H9 (cell line): ENCODE measurements around the gene TSPAN9. TPM values are rescaled to one million over a fixed set of nuclear protein-coding genes. Genes with fewer than 3 reads are reported as not detected.

Experiments used
- DNase-seq: peaks from one replicate; pipeline ENCODE4 v3.0.0-alpha.2; 2017
- H2AFZ ChIP-seq: one replicate; pipeline ENCODE4 v1.6.1; 2013; ENCODE audit warnings: mild to moderate bottlenecking, low read length, control low read depth, moderate library complexity
- H2AK5ac ChIP-seq: 2 replicates; pipeline ENCODE4 v1.6.1; 2013; ENCODE audit warnings: low read length, control low read depth, mixed read lengths; ENCODE audit not compliant: insufficient read length
- H2BK120ac ChIP-seq: one replicate; pipeline ENCODE4 v1.6.1; 2013; ENCODE audit warnings: low read depth, mild to moderate bottlenecking, low read length, control low read depth, inconsistent platforms; ENCODE audit not compliant: poor library complexity, severe bottlenecking
- H2BK12ac ChIP-seq: 2 replicates; pipeline ENCODE4 v1.6.1; 2013; ENCODE audit warnings: low read length, control low read depth, mixed read lengths, low read depth; ENCODE audit not compliant: insufficient read length
- H2BK15ac ChIP-seq: 2 replicates; pipeline ENCODE4 v1.6.1; 2013; ENCODE audit warnings: low read depth, low read length, control low read depth
- H2BK20ac ChIP-seq: one replicate; pipeline ENCODE4 v1.6.1; 2013; ENCODE audit warnings: low read depth, mild to moderate bottlenecking, low read length, control low read depth, inconsistent platforms; ENCODE audit not compliant: poor library complexity, severe bottlenecking
- H2BK5ac ChIP-seq: 2 replicates; pipeline ENCODE4 v1.6.1; 2013; ENCODE audit warnings: low read length, control low read depth, mixed read lengths; ENCODE audit not compliant: insufficient read length
- H3K14ac ChIP-seq: 2 replicates; pipeline ENCODE4 v1.6.1; 2013; ENCODE audit warnings: low read length, control low read depth; ENCODE audit not compliant: insufficient read depth
- H3K18ac ChIP-seq: 2 replicates; pipeline ENCODE4 v1.6.1; 2013; ENCODE audit warnings: low read depth, mild to moderate bottlenecking, mixed read lengths, low read length, control low read depth; ENCODE audit not compliant: insufficient read length
- H3K23ac ChIP-seq: 2 replicates; pipeline ENCODE4 v1.6.1; 2013; ENCODE audit warnings: low read length, control low read depth, mixed read lengths, low read depth; ENCODE audit not compliant: insufficient read length
- H3K23me2 ChIP-seq: 2 replicates; pipeline ENCODE4 v1.6.1; 2013; ENCODE audit warnings: low read depth, mild to moderate bottlenecking, mixed read lengths, low read length, control low read depth; ENCODE audit not compliant: insufficient read length, poor library complexity, severe bottlenecking
- H3K27ac ChIP-seq: 2 replicates; pipeline ENCODE4 v1.5.1; 2013; ENCODE audit warnings: low read length, control low read depth, mixed read lengths, low read depth; ENCODE audit not compliant: insufficient read length
- H3K27me3 ChIP-seq: 2 replicates; pipeline ENCODE4 v1.6.1; 2013; ENCODE audit warnings: low read length, control low read depth, inconsistent platforms; ENCODE audit not compliant: insufficient read depth
- H3K4ac ChIP-seq: 2 replicates; pipeline ENCODE4 v1.6.1; 2013; ENCODE audit warnings: low read depth, mild to moderate bottlenecking, control low read depth, inconsistent platforms, low read length, moderate library complexity
- H3K4me1 ChIP-seq: 2 replicates; pipeline ENCODE4 v1.6.1; 2013; ENCODE audit warnings: low read length, control low read depth, inconsistent platforms; ENCODE audit not compliant: insufficient read depth
- H3K4me2 ChIP-seq: 2 replicates; pipeline ENCODE4 v1.6.1; 2013; ENCODE audit warnings: low read length, control low read depth, mixed read lengths; ENCODE audit not compliant: insufficient read length, insufficient read depth
- H3K56ac ChIP-seq: 2 replicates; pipeline ENCODE4 v1.6.1; 2013; ENCODE audit warnings: low read depth, mild to moderate bottlenecking, mixed read lengths, low read length, control low read depth; ENCODE audit not compliant: insufficient read length
- H3K79me1 ChIP-seq: 2 replicates; pipeline ENCODE4 v1.6.1; 2013; ENCODE audit warnings: low read depth, mild to moderate bottlenecking, moderate library complexity, low read length, control low read depth, inconsistent platforms; ENCODE audit not compliant: insufficient read depth, poor library complexity, severe bottlenecking
- H3K79me2 ChIP-seq: 2 replicates; pipeline ENCODE4 v1.6.1; 2013; ENCODE audit warnings: low read length, control low read depth, inconsistent platforms; ENCODE audit not compliant: insufficient read depth
- H3K9ac ChIP-seq: 2 replicates; pipeline ENCODE4 v1.6.1; 2013; ENCODE audit warnings: low read length, control low read depth, mixed read lengths; ENCODE audit not compliant: insufficient read length; ENCODE audit errors: extremely low read depth
- H3K9me3 ChIP-seq: one replicate; pipeline ENCODE4 v1.6.1; 2013; ENCODE audit warnings: low read depth, low read length, inconsistent platforms; ENCODE audit not compliant: control insufficient read depth
- H3T11ph ChIP-seq: one replicate; pipeline ENCODE4 v1.6.1; 2013; ENCODE audit warnings: mild to moderate bottlenecking, low read length, control low read depth, inconsistent platforms
- H4K20me1 ChIP-seq: one replicate; pipeline ENCODE4 v1.6.1; 2013; ENCODE audit not compliant: control insufficient read depth, insufficient read length, insufficient read depth
- H4K5ac ChIP-seq: 2 replicates; pipeline ENCODE4 v1.6.1; 2013; ENCODE audit warnings: low read depth, mild to moderate bottlenecking, mixed read lengths, low read length, control low read depth; ENCODE audit not compliant: insufficient read length
- H4K8ac ChIP-seq: replicated peaks from 2 replicates; pipeline ENCODE4 v1.6.1; 2013; ENCODE audit warnings: low read length, control low read depth, mixed read lengths, low read depth; ENCODE audit not compliant: insufficient read length
- H4K91ac ChIP-seq: 2 replicates; pipeline ENCODE4 v1.6.1; 2013; ENCODE audit warnings: low read depth, mild to moderate bottlenecking, moderate library complexity, mixed read lengths, low read length, control low read depth; ENCODE audit not compliant: insufficient read length
- H3K27ac Mint-ChIP-seq, 3 experiments: 2 replicates in 2 of 3; 3 replicates in 1 of 3; pipeline ENCODE4 v1.8.0; 2020 to 2021; ENCODE audit warnings: mixed read lengths in 3 of 3, mild to moderate bottlenecking in 1 of 3, moderate library complexity in 1 of 3
- H3K27me3 Mint-ChIP-seq: 2 replicates; pipeline ENCODE4 v1.8.0; 2021; ENCODE audit warnings: low read depth, mild to moderate bottlenecking, moderate library complexity, mixed read lengths
- H3K36me3 Mint-ChIP-seq, 3 experiments: 2 replicates in 2 of 3; 3 replicates in 1 of 3; pipeline ENCODE4 v1.8.0; 2020 to 2021; ENCODE audit warnings: low read depth in 3 of 3, mixed read lengths in 3 of 3; ENCODE audit not compliant: insufficient read depth in 1 of 3
- H3K4me1 Mint-ChIP-seq, 2 experiments: 2 replicates each; pipeline ENCODE4 v1.8.0; 2020; ENCODE audit warnings: mixed read lengths in 2 of 2
- H3K4me3 Mint-ChIP-seq, 2 experiments: 2 replicates in 1 of 2; 3 replicates in 1 of 2; pipeline ENCODE4 v1.8.0; 2020 to 2021; ENCODE audit warnings: mild to moderate bottlenecking in 2 of 2, mixed read lengths in 2 of 2, moderate library complexity in 1 of 2
- H3K9me3 Mint-ChIP-seq, 2 experiments: 2 replicates in 1 of 2; 3 replicates in 1 of 2; pipeline ENCODE4 v1.8.0; 2020; ENCODE audit warnings: mild to moderate bottlenecking in 2 of 2, mixed read lengths in 2 of 2, moderate library complexity in 1 of 2
- CTCF ChIP-seq: fragments of 200-600 bp; sonication (generic); conservative IDR thresholded peaks from 3 replicates; pipeline ENCODE4 v1.8.0; 2021; ENCODE audit warnings: antibody characterized with exemption, mild to moderate bottlenecking
- WGBS: extraction: QIAGEN DNeasy Blood & Tissue Kit; methylation state at CpG from one replicate; pipeline ENCODE4 v1.1.7; 2013; ENCODE audit warnings: missing lambda C conversion rate, low lambda C conversion rate, mixed read lengths; ENCODE audit not compliant: insufficient read length; ENCODE audit errors: extremely low coverage; 5-methylcytosine and 5-hydroxymethylcytosine counted together
- total RNA-seq: library from RNA; stranded (reverse); gene quantifications from 2 replicates; pipeline ENCODE4 v1.2.1, GENCODE V29; 2021

Gene TSPAN9
- total RNA-seq, 1 experiment from 2014 or later: 19.0 TPM

- no peaks in the 10 kb centered on the region; a peak in 1 of 7 replicates for H3K36me3 Mint-ChIP-seq
- Histone ChIP-seq H3K79me2 (no peaks in the 10 kb centered on the region), H3K27me3 (no peaks in the 10 kb centered on the region), H4K5ac (no peak overlapping the region), H2BK12ac (no peak overlapping the region), H3K56ac (no peak overlapping the region), H2BK15ac (no peak overlapping the region), H3K9ac (no peak overlapping the region), H3K18ac (no peak overlapping the region), H2AFZ (no peak overlapping the region), H2BK20ac (no peak overlapping the region), H4K8ac (no peak overlapping the region), H4K20me1 (no peaks in the 10 kb centered on the region), H3K4me1 (no peaks in the 10 kb centered on the region), H3K79me1 (no peaks in the 10 kb centered on the region), H3K9me3 (no peaks in the 10 kb centered on the region), H3K4me2 (no peak overlapping the region), H3K14ac (no peak overlapping the region; the same call in 1 of the 2 replicates), H2AK5ac (no peak overlapping the region), H3K23ac (no peak overlapping the region), H3K4ac (no peak overlapping the region), H2BK5ac (no peak overlapping the region), H3T11ph (no peak overlapping the region), H3K27ac (no peak overlapping the region), H2BK120ac (no peak overlapping the region), H4K91ac (no peak overlapping the region), H3K23me2 (no peaks in the 10 kb centered on the region)
- H3K9me3 Mint-ChIP-seq: no peaks in the 10 kb centered on the region
- H3K27me3 Mint-ChIP-seq: no peaks in the 10 kb centered on the region
- no peak overlapping the region for H3K4me3 Mint-ChIP-seq
- no peak overlapping the region for H3K27ac Mint-ChIP-seq
- TF ChIP-seq CTCF: no peak
- peaks cover 24 to 42% of the 10 kb centered on the region in 2 experiments for H3K4me1 Mint-ChIP-seq
- no CpG with 5 or more reads among the region's 13 CpGs for whole genome bisulfite sequencing
- DNase-seq: no peak
These were observed 197.5 kb downstream of the TSPAN9 start for GRCh38 chr12:3274664-3275063.
